Stimulated activated CD8-positive, alpha-beta memory T cell treated with anti-CD3 and anti-CD28 coated beads, Interleukin-2, amount 100 ng/mL, for 1 hour (primary cell): Measurements from ENCODE around the gene NDUFS7.

ENCODE experiments used
- DNase-seq, 2 donors: peaks; one replicate each; pipeline ENCODE4 v3.0.0-alpha.2; 2020; ENCODE audit warnings: low read depth in 2 of 2

Gene NDUFS7

DNA sequence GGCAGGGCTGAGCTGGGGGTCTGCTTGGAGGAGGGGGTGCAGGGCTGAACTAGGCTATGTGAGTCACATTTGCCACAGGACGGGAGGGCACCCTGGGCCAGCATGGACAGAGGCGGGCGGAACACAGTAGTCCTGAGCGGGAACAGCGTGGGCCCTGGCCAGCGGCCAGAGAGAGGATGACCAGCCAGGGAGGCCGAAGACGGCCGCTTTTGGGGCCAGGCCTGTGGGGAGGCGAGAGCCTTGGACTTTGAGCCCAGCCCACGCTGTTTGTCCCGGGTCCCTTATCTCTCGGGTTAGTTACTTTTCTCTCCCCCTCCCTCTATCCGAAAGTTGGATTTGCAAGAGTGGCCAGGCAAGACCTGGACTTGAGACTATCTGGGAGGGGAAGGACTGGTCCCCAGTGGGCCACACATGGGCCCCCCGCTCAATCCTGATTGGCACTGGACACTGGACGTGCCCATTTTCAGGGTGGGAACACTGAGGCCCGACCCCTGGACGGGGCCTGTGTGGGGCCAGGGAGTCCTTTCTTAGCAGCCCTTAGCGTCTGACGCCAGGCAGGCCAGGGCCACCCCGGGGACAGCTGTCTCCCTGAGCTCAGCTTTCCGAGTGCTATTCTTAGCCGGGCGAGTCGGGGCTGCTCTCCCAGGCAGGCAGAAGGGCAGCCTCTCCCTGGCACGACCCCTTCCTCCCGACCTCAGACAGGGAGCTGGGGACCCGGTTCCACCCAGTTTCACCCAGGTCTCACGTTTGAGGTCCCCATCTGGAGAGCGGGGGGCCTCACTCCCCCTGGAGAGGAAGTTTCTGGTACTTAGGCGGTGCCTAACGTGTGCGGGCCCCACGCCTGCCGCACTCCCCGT lies 16.8 kb downstream of the NDUFS7 start:
- no peak for DNase-seq

GRCh38 chr19:1401138-1401888 lies 17.6 kb downstream of the NDUFS7 start, which contains the start of gene GAMT:
TSS of gene GAMT (minus strand) at chr19:1401542. CDS start at chr19:1401476, 66 bp downstream.
- DNase-seq: no peak

GRCh38 chr19:1401889-1402217 lies 18.1 kb downstream of the NDUFS7 start:
- no peak for DNase-seq

- DNase-seq: no peak
These were observed 18.8 kb downstream of the NDUFS7 start for GRCh38 chr19:1402411-1403070.

GRCh38 chr19:1406774-1407527 lies 23.2 kb downstream of the NDUFS7 start:
- DNase-seq: peak; percentile 99

- no peak for DNase-seq
These were observed 24.0 kb downstream of the NDUFS7 start, which contains the start of gene DAZAP1 for GRCh38 chr19:1407528-1408299. TSS of gene DAZAP1 (plus strand) at chr19:1407586. CDS start at chr19:1407774, 188 bp downstream.

GRCh38 chr19:1408300-1409203 lies 24.8 kb downstream of the NDUFS7 start:
- DNase-seq: peak in 1 of 2 donors; percentile 32

DNA sequence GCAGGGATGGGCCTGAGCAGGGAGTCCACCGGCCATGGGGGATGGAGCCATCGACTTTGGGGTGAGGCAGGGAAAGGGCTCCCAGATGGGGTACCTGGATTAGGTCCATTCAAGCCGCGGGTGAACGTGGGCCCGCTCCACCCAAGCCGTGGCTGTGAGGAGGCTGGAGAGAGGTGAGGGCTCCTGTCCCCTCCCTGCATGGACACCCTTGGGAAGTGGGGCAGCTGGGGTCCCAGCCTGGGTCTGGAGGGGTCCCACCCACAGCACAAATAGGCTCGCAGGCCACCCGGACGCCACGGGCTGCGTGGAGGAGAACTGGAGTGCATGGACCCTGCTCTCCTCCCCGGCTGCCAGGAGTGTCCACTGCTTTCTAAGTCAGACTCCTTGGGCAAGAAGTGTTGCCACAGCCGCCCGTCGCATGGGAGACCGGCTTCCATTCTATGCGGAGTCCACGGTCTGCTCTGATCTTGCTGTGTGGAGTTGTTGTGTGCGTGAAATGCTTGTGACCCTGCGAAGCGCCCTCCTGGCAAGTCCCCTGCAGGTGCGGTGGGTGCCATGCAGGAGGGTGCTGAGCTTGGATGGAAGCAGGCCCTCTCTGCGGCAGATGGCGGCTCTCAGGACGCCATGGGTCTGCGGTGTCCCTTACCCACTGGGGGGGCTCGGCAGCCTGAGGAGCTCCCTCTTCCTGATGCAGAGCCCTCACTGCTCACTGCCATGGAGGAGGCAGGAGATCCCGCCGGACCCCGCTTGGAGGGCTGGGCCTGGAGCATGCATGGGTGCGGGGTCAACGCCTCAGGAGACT lies 25.7 kb downstream of the NDUFS7 start:
- DNase-seq: no peak

GRCh38 chr19:1410136-1410786 lies 26.6 kb downstream of the NDUFS7 start:
- DNase-seq: no peak

DNA sequence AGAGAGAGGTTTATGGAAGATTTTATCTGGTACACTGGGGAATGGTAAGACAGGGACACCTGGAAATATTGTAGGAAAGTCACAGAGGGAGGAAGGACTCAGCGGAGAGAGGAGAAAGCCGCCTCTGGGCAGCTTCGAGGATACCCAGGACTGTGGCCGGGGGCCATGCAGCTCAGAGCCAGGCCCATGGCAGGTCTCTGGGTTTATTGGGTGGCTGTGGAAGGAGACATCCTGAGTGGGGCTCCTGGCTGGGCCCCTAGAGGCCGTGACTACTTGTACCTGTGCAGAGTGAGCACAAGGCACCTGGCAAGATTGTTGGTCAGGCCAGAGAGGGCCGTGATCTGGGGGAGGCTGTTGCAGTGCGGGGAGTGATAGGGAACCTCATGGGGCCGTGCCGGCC lies 27.1 kb downstream of the NDUFS7 start:
- DNase-seq: no peak

- DNase-seq: no peak
These were observed 27.8 kb downstream of the NDUFS7 start for GRCh38 chr19:1411255-1412191.

GRCh38 chr19:1412323-1412923 lies 28.7 kb downstream of the NDUFS7 start:
- no peak for DNase-seq

GRCh38 chr19:1412995-1413800 lies 29.5 kb downstream of the NDUFS7 start:
- no peak for DNase-seq

DNA sequence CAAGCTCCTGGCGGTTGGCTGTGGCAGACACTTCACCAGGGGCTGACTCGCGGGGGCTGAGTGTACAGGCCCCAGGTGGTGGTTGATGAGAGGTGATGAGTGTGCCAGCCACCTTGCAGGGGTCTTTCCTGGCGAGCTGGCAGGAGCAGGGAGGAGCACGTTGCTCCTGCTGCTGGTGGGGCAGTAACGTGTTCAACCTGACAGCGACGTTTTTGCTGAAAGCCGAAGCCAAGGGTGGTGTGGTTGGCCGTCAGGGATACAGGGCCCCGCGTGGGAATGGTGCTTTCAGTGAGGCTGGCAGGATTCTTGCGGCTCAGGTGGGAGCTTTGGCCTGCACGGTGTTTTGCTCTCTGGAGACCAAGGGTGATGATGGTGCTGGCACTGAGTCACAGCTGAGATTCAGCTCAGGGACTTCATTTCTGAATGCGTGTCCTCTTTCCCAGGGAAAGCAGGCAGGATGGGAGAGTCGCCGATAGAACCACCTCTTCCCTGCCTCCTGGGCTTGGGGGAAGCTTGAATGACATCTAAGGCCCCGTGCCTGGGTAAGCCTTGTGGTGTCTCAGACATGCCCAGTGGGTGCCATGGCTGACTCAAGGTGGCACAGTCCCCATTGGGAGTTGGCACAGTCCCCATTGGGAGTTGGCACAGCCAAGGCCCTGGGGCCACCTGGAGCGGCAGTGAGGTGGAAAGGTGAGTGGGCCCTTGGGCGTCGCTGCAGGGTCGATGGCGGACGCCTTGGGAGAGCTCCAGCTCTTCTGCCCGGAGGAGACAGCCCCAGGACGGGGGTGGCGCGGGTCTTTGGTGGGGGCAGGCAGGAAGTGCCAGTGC lies 32.5 kb downstream of the NDUFS7 start:
- no peak for DNase-seq

GRCh38 chr19:1417145-1417544 lies 33.4 kb downstream of the NDUFS7 start:
- DNase-seq: no peak
